DND-41 (cell line): Measurements from ENCODE around the gene ZNF277.
"Not testable (repeated sequence)": the region's sequence is repeated elsewhere in the genome, so short reads cannot be mapped to it uniquely, and the experiment has no call there.

Experiments used
- ATAC-seq: fragments of 200-7000 bp; cut with Tn5 transposase; 3 replicates; pipeline ENCODE4 v1.9.1; 2021; ENCODE audit warnings: low read depth; ENCODE audit not compliant: insufficient read depth
- DNase-seq: peaks from one replicate; pipeline ENCODE4 v3.0.0-alpha.2; 2020
- H2AFZ ChIP-seq: 2 replicates; pipeline ENCODE4 v1.6.0; 2012; ENCODE audit warnings: low read depth, low read length
- H3K27ac ChIP-seq: 2 replicates; pipeline ENCODE4 v1.5.1; 2012; ENCODE audit warnings: low read length, inconsistent platforms
- H3K27me3 ChIP-seq: fragments of 200-600 bp; sonication (generic); 2 replicates; pipeline ENCODE4 v1.6.0; 2012; ENCODE audit warnings: low read length, mild to moderate bottlenecking, inconsistent platforms; ENCODE audit not compliant: insufficient read depth, poor library complexity
- H3K36me3 ChIP-seq: 2 replicates; pipeline ENCODE4 v1.5.1; 2012; ENCODE audit warnings: low read length, inconsistent platforms; ENCODE audit not compliant: insufficient read depth
- H3K4me1 ChIP-seq: 2 replicates; pipeline ENCODE4 v1.5.1; 2012; ENCODE audit warnings: mild to moderate bottlenecking, low read length; ENCODE audit not compliant: insufficient read depth
- H3K4me2 ChIP-seq: 2 replicates; pipeline ENCODE4 v1.6.0; 2012; ENCODE audit warnings: mild to moderate bottlenecking, moderate library complexity, low read length, inconsistent platforms; ENCODE audit not compliant: insufficient read depth
- H3K4me3 ChIP-seq, 2 experiments: fragments of 200-600 bp in 1 of 2; shearing (Covaris generic) in 1 of 2; 2 replicates each; pipeline ENCODE4 v1.5.1; 2012 to 2016; ENCODE audit warnings: inconsistent platforms in 2 of 2, low read length in 2 of 2, mild to moderate bottlenecking in 2 of 2, low read depth in 1 of 2, moderate library complexity in 1 of 2
- H3K79me2 ChIP-seq: 2 replicates; pipeline ENCODE4 v1.6.0; 2012; ENCODE audit warnings: low read length, inconsistent platforms; ENCODE audit not compliant: insufficient read depth
- H3K9ac ChIP-seq: 2 replicates; pipeline ENCODE4 v1.6.0; 2012; ENCODE audit warnings: low read depth, mild to moderate bottlenecking, inconsistent platforms, low read length, moderate library complexity
- H3K9me3 ChIP-seq: 2 replicates; pipeline ENCODE4 v1.5.1; 2012; ENCODE audit warnings: low read length, moderate library complexity, mild to moderate bottlenecking, inconsistent platforms; ENCODE audit not compliant: insufficient read depth, severe bottlenecking
- H4K20me1 ChIP-seq: 2 replicates; pipeline ENCODE4 v1.6.0; 2012; ENCODE audit warnings: low read length; ENCODE audit not compliant: insufficient read depth
- CTCF ChIP-seq: IDR thresholded peaks from 2 replicates; pipeline ENCODE4 v1.5.1; 2012; ENCODE audit warnings: borderline replicate concordance, low read length, moderate library complexity, mild to moderate bottlenecking; ENCODE audit not compliant: poor library complexity, severe bottlenecking; ENCODE audit errors: extremely low read depth
- EZH2 ChIP-seq: IDR thresholded peaks from 3 replicates; pipeline ENCODE4 v1.6.1; 2012; ENCODE audit warnings: borderline replicate concordance, low read depth, mild to moderate bottlenecking, moderate library complexity, low read length, inconsistent platforms; ENCODE audit not compliant: severe bottlenecking

The ZNF277 gene

GRCh38 chr7:112238852-112239610 lies 32.5 kb downstream of the ZNF277 start:
- H3K36me3 ChIP-seq = no peaks in the 10 kb centered on the region
- DNase-seq = no peak
- no peak overlapping the region for H3K4me3 ChIP-seq
- no peak overlapping the region for H2AFZ ChIP-seq
- H3K9me3 ChIP-seq = peaks cover 2% of the 10 kb centered on the region
- no peak overlapping the region for H3K27ac ChIP-seq
- peaks cover 23% of the 10 kb centered on the region for H3K79me2 ChIP-seq
- H3K4me1 ChIP-seq = no peaks in the 10 kb centered on the region
- ATAC-seq = no peak
- no peak overlapping the region for H3K4me2 ChIP-seq
- no peak overlapping the region for H3K9ac ChIP-seq
- H3K27me3 ChIP-seq = no peaks in the 10 kb centered on the region
- no peaks in the 10 kb centered on the region; the same call in 1 of the 2 replicates for H4K20me1 ChIP-seq
- TF ChIP-seq EZH2 (no peak), CTCF (no peak)

- Histone ChIP-seq H3K9me3 (no peaks in the 10 kb centered on the region), H3K4me3 (no peak overlapping the region), H2AFZ (no peak overlapping the region), H3K9ac (no peak overlapping the region), H3K27ac (no peak overlapping the region), H3K4me1 (no peaks in the 10 kb centered on the region), H3K4me2 (no peak overlapping the region), H4K20me1 (peaks cover 15% of the 10 kb centered on the region; the same call in 1 of the 2 replicates), H3K79me2 (peaks cover 24% of the 10 kb centered on the region; the same call in 1 of the 2 replicates), H3K36me3 (no peaks in the 10 kb centered on the region), H3K27me3 (no peaks in the 10 kb centered on the region)
- DNase-seq (no peak), ATAC-seq (no peak)
- no peak for TF ChIP-seq EZH2
- TF ChIP-seq CTCF = no peak
Observed at GRCh38 chr7:112248598-112248997, 42.1 kb downstream of the ZNF277 start.

GRCh38 chr7:112249967-112250366 lies 43.5 kb downstream of the ZNF277 start:
- not testable (repeated sequence) for H3K27ac ChIP-seq, ATAC-seq, DNase-seq, H3K4me3 ChIP-seq, H3K36me3 ChIP-seq, H3K4me2 ChIP-seq, H2AFZ ChIP-seq, H3K9me3 ChIP-seq, H3K27me3 ChIP-seq, H3K9ac ChIP-seq
- Histone ChIP-seq H4K20me1 (peaks cover 24% of the 10 kb centered on the region; the same call in 1 of the 2 replicates), H3K4me1 (peaks cover 13% of the 10 kb centered on the region), H3K79me2 (peaks cover 27% of the 10 kb centered on the region; the same call in 1 of the 2 replicates)

GRCh38 chr7:112252141-112252540 lies 45.6 kb downstream of the ZNF277 start:
- no peak overlapping the region for H3K9ac ChIP-seq
- no peak for DNase-seq
- H2AFZ ChIP-seq = no peak overlapping the region
- H3K4me2 ChIP-seq = no peak overlapping the region
- H3K4me1 ChIP-seq = peaks cover 23% of the 10 kb centered on the region
- TF ChIP-seq CTCF (no peak), EZH2 (no peak)
- H3K9me3 ChIP-seq = no peaks in the 10 kb centered on the region
- H3K79me2 ChIP-seq = peaks cover 28% of the 10 kb centered on the region; the same call in 1 of the 2 replicates
- no peak overlapping the region for H3K27ac ChIP-seq
- no peak overlapping the region for H3K4me3 ChIP-seq
- no peaks in the 10 kb centered on the region for H3K36me3 ChIP-seq
- peaks cover 24% of the 10 kb centered on the region; the same call in 1 of the 2 replicates for H4K20me1 ChIP-seq
- no peaks in the 10 kb centered on the region for H3K27me3 ChIP-seq
- ATAC-seq = no peak
